Activated naive CD4-positive, alpha-beta T cell treated with anti-CD3 and anti-CD28 coated beads, Interleukin-2, amount 50 U/mL, for 24 hours (primary cell): ENCODE measurements around the gene COQ7.

Experiments
- H3K27ac Mint-ChIP-seq: one replicate; pipeline ENCODE4 v1.8.0; 2021; ENCODE audit warnings: mild to moderate bottlenecking, mixed read lengths
- H3K27me3 Mint-ChIP-seq: one replicate; pipeline ENCODE4 v1.8.0; 2021; ENCODE audit warnings: mixed read lengths
- H3K36me3 Mint-ChIP-seq: one replicate; pipeline ENCODE4 v1.8.0; 2021; ENCODE audit warnings: mixed read lengths
- H3K4me1 Mint-ChIP-seq: one replicate; pipeline ENCODE4 v1.8.0; 2021; ENCODE audit warnings: mixed read lengths
- H3K4me3 Mint-ChIP-seq: one replicate; pipeline ENCODE4 v1.8.0; 2021; ENCODE audit warnings: mild to moderate bottlenecking, mixed read lengths
- H3K9me3 Mint-ChIP-seq: one replicate; pipeline ENCODE4 v1.8.0; 2021; ENCODE audit warnings: mixed read lengths

COQ7 gene

GRCh38 chr16:19098173-19098572 lies 30.8 kb downstream of the COQ7 start:
- Mint-ChIP-seq H3K4me1 (peaks cover 4% of the 10 kb centered on the region), H3K9me3 (peaks cover 7% of the 10 kb centered on the region), H3K36me3 (peaks cover 2% of the 10 kb centered on the region), H3K4me3 (no peak overlapping the region), H3K27me3 (peaks cover 7% of the 10 kb centered on the region), H3K27ac (no peak overlapping the region)

GRCh38 chr16:19102187-19102872 lies 34.9 kb downstream of the COQ7 start:
- Mint-ChIP-seq H3K27ac (no peak overlapping the region), H3K36me3 (peaks cover 2% of the 10 kb centered on the region), H3K4me3 (no peak overlapping the region), H3K4me1 (no peaks in the 10 kb centered on the region), H3K9me3 (peaks cover 7% of the 10 kb centered on the region), H3K27me3 (peaks cover 4% of the 10 kb centered on the region)

- H3K4me3 Mint-ChIP-seq: no peak overlapping the region
- no peaks in the 10 kb centered on the region for H3K36me3 Mint-ChIP-seq
- H3K9me3 Mint-ChIP-seq: no peaks in the 10 kb centered on the region
- H3K27me3 Mint-ChIP-seq: peaks cover 3% of the 10 kb centered on the region
- H3K4me1 Mint-ChIP-seq: no peaks in the 10 kb centered on the region
- no peak overlapping the region for H3K27ac Mint-ChIP-seq
Measured at GRCh38 chr16:19104607-19105006, 37.2 kb downstream of the COQ7 start.

GRCh38 chr16:19105131-19105530 lies 37.7 kb downstream of the COQ7 start:
- Mint-ChIP-seq H3K4me3 (no peak overlapping the region), H3K9me3 (no peaks in the 10 kb centered on the region), H3K4me1 (no peaks in the 10 kb centered on the region), H3K27me3 (peaks cover 1% of the 10 kb centered on the region), H3K27ac (no peak overlapping the region), H3K36me3 (no peaks in the 10 kb centered on the region)

- no peak overlapping the region for H3K4me3 Mint-ChIP-seq
- no peaks in the 10 kb centered on the region for H3K36me3 Mint-ChIP-seq
- peaks cover 1% of the 10 kb centered on the region for H3K27me3 Mint-ChIP-seq
- H3K9me3 Mint-ChIP-seq: no peaks in the 10 kb centered on the region
- H3K4me1 Mint-ChIP-seq: no peaks in the 10 kb centered on the region
- H3K27ac Mint-ChIP-seq: no peak overlapping the region
Measured at GRCh38 chr16:19105891-19106624, 38.6 kb downstream of the COQ7 start.

GRCh38 chr16:19106625-19107020 lies 39.2 kb downstream of the COQ7 start:
- Mint-ChIP-seq H3K9me3 (no peaks in the 10 kb centered on the region), H3K4me3 (no peak overlapping the region), H3K27me3 (peaks cover 1% of the 10 kb centered on the region), H3K27ac (no peak overlapping the region), H3K4me1 (no peaks in the 10 kb centered on the region), H3K36me3 (no peaks in the 10 kb centered on the region)

GRCh38 chr16:19108409-19109287 lies 41.2 kb downstream of the COQ7 start:
- H3K27me3 Mint-ChIP-seq: peaks cover 14% of the 10 kb centered on the region
- no peaks in the 10 kb centered on the region for H3K9me3 Mint-ChIP-seq
- H3K4me3 Mint-ChIP-seq: no peak overlapping the region
- no peaks in the 10 kb centered on the region for H3K36me3 Mint-ChIP-seq
- no peak overlapping the region for H3K27ac Mint-ChIP-seq
- H3K4me1 Mint-ChIP-seq: no peaks in the 10 kb centered on the region

- Mint-ChIP-seq H3K36me3 (no peaks in the 10 kb centered on the region), H3K27ac (no peak overlapping the region), H3K4me3 (no peak overlapping the region), H3K9me3 (no peaks in the 10 kb centered on the region), H3K27me3 (peaks cover 14% of the 10 kb centered on the region), H3K4me1 (no peaks in the 10 kb centered on the region)
Measured at GRCh38 chr16:19109288-19109664, 41.9 kb downstream of the COQ7 start.

- H3K36me3 Mint-ChIP-seq: no peaks in the 10 kb centered on the region
Measured at GRCh38 chr16:19110537-19111360, 43.3 kb downstream of the COQ7 start.

GRCh38 chr16:19112099-19112407 lies 44.6 kb downstream of the COQ7 start:
- Mint-ChIP-seq H3K4me3 (no peak overlapping the region), H3K4me1 (no peaks in the 10 kb centered on the region), H3K9me3 (no peaks in the 10 kb centered on the region), H3K27me3 (peaks cover 19% of the 10 kb centered on the region), H3K36me3 (no peaks in the 10 kb centered on the region), H3K27ac (no peak overlapping the region)

More at GRCh38 chr16:19110537-19111360, 43.3 kb downstream of the COQ7 start:
- Mint-ChIP-seq H3K4me3 (no peak overlapping the region), H3K9me3 (no peaks in the 10 kb centered on the region), H3K4me1 (no peaks in the 10 kb centered on the region), H3K27me3 (peaks cover 19% of the 10 kb centered on the region), H3K27ac (no peak overlapping the region)

GRCh38 chr16:19113577-19114358 lies 46.4 kb downstream of the COQ7 start, which contains the start of gene ITPRIPL2:
TSS of gene ITPRIPL2 (plus strand) at chr16:19113964. CDS start at chr16:19114462, 498 bp downstream.
- no peak within 1 kb of the TSS for H3K27ac Mint-ChIP-seq
- H3K4me1 Mint-ChIP-seq: peaks cover 2% of the 10 kb centered on the region
- H3K27me3 Mint-ChIP-seq: peaks cover 19% of the 10 kb centered on the region
- H3K9me3 Mint-ChIP-seq: no peaks in the 10 kb centered on the region
- no peaks in the 10 kb centered on the region for H3K36me3 Mint-ChIP-seq
- no peak within 1 kb of the TSS for H3K4me3 Mint-ChIP-seq

- H3K4me3 Mint-ChIP-seq: no peak overlapping the region
- no peaks in the 10 kb centered on the region for H3K9me3 Mint-ChIP-seq
- H3K27me3 Mint-ChIP-seq: peaks cover 19% of the 10 kb centered on the region
- no peaks in the 10 kb centered on the region for H3K36me3 Mint-ChIP-seq
- peaks cover 6% of the 10 kb centered on the region for H3K4me1 Mint-ChIP-seq
- no peak overlapping the region for H3K27ac Mint-ChIP-seq
Measured at GRCh38 chr16:19114359-19115147, 47.1 kb downstream of the COQ7 start.

GRCh38 chr16:19115148-19116021 lies 48.0 kb downstream of the COQ7 start:
- Mint-ChIP-seq H3K4me1 (peaks cover 6% of the 10 kb centered on the region), H3K4me3 (no peak overlapping the region), H3K36me3 (no peaks in the 10 kb centered on the region), H3K9me3 (no peaks in the 10 kb centered on the region), H3K27ac (no peak overlapping the region), H3K27me3 (peaks cover 19% of the 10 kb centered on the region)
